22Rv1 (cell line): ENCODE measurements around the gene HOXA13.

Experiments used
- H3K27ac ChIP-seq: fragments of 450-650 bp; 2 replicates; pipeline ENCODE4 v1.5.1; 2017
- ZFX ChIP-seq: fragments of 450-650 bp; IDR thresholded peaks from 2 replicates; pipeline ENCODE4 v1.6.1; 2017; ENCODE audit warnings: antibody characterized with exemption, borderline replicate concordance
- TF ChIP-seq, protein P1 (sequence below): fragments of 450-650 bp; IDR thresholded peaks from 2 replicates; pipeline ENCODE4 v1.5.1; 2017; ENCODE audit warnings: mild to moderate bottlenecking

Gene HOXA13

DNA sequence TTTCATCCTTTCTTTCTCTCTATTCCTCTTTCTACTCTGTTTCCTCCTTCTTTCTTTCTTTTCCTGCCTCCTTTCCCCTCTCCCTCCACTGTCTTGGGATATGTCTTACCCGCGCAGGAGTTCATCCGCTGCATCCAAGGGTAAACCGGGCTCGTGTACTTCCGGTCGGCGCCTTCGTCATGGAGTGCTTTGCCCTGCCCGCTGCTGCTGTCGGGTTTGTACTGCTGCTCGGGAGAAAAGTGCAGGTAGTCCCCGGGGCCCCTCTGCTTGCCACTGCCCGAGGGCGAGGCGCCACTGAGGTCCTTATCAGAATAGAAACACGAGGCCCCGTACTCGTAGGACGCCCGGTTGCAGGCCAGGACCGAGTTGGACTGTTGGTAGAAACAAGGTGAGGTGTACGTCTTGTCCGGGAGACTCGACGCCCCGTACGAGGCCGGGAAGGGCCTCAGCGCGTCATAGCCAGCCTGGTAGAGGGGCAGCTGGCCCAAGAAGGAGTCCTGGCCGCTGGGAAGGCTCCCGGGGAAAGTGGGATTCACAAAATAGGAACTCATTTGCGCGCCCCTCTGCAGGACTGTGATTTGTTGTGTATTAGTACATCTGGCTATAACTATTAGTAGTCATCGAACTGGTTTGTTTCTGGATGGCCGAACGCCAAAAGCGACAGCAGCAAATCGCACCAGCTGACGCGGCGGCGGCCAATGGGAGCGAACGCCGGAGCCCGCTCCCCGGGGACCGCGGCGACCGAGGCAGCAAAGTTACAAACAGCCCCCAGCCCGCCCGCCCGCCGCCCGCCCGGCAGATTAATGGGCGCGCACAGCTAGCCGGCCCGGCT, 52.5 kb downstream of the HOXA13 start, which contains the start of gene HOXA6:
HOXA6 (minus strand) TSS at position 576 of the 832 bp plus-strand sequence; CDS start at position 551, 25 bp downstream.
- TF ChIP-seq ZFX: no peak
- TF ChIP-seq, protein P1, sequence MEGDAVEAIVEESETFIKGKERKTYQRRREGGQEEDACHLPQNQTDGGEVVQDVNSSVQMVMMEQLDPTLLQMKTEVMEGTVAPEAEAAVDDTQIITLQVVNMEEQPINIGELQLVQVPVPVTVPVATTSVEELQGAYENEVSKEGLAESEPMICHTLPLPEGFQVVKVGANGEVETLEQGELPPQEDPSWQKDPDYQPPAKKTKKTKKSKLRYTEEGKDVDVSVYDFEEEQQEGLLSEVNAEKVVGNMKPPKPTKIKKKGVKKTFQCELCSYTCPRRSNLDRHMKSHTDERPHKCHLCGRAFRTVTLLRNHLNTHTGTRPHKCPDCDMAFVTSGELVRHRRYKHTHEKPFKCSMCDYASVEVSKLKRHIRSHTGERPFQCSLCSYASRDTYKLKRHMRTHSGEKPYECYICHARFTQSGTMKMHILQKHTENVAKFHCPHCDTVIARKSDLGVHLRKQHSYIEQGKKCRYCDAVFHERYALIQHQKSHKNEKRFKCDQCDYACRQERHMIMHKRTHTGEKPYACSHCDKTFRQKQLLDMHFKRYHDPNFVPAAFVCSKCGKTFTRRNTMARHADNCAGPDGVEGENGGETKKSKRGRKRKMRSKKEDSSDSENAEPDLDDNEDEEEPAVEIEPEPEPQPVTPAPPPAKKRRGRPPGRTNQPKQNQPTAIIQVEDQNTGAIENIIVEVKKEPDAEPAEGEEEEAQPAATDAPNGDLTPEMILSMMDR: no peak
- no peak within 1 kb of the TSS for H3K27ac ChIP-seq

DNA sequence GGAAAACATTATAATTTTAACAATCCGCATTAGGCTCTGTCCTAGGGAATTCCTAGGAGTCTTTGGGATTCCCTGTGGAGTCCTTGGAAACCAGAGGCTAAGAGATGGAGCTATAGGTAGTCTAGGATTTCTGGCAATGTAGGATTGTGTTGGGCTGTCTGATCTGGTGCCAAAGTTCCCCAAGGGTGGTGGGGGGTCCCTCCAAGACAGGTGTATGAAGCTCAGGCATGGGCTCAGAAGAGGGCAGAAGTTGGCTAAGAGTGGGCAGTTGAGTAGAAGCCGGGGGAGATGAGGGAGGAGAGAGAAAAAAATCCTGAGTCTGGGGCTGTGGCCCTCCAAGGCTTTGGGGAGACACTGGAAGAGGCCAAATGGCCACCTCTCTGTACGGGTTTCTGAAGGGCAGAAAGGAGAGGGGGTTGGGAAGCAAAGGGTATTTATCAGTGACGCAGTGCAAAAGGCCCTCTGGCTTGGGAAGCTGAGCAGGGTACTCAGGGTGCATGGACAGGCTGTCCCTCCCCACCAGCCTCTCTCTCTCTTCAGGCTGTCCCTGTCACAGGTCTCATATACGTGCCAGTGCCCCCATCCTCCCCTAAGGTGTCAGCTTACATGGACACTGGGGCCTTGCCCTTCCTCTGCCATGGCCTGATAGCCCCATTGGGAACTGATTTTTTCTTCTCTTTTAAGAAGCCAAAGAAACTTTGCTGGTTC, 53.2 kb downstream of the HOXA13 start:
- no peak overlapping the region for H3K27ac ChIP-seq
- TF ChIP-seq ZFX: no peak
- TF ChIP-seq, protein P1: no peak

DNA sequence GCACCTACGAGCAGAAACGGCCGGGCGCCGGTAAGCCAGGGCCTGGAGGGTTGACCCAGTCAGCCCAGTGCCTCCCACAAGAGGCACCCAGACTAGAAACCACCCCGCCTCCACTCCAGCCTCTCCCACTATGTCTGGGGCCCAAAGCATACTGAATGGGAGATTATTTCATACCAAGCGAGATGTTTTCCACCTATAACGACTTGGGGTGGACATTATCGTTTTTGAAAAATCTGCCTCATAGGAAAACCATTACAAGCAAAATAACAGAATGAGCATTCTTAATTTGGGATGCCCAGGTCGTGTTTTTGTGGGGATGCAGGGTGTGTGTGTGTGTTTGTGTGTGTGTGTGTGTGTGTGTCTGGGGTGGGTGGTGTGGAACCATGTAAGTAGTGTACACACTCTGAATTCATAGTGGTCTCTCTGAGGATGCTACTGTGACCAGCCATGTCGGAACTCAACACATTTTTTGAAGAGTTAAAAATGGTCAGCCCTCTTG, 53.9 kb downstream of the HOXA13 start:
- TF ChIP-seq ZFX: no peak
- TF ChIP-seq, protein P1: no peak
- H3K27ac ChIP-seq: no peak overlapping the region

DNA sequence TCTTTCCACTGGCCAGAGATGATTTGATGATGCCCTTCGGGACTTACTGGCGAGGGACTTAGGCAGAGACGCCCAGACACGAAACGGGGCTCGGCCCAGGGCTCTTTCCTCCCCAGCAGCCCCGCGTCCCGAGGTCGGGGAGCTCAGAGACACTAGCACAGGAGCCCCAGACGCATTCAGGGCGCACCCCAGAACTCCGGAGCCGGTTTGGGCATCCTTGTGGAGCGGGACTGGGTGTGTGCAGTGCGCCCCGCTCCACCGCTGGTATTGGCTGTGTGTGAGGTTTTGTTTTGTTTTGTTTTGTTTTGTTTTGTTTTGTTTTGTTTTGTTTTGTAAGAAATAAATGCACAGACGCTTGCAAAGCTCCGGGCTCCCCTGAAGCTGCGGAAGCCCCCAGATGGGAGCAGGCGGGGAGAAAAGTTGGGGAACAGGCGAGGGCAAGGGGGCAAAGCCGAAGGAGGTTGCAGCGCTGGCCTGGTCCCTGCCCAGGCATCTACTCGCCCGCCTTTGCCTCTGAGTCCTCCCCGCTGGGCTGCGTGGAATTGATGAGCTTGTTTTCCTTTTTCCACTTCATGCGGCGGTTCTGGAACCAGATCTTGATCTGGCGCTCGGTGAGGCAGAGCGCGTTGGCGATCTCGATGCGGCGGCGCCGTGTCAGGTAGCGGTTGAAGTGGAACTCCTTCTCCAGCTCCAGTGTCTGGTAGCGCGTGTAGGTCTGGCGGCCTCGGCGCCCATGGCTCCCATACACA, 54.6 kb downstream of the HOXA13 start:
- H3K27ac ChIP-seq: no peak overlapping the region
- TF ChIP-seq ZFX: no peak
- TF ChIP-seq, protein P1: no peak

DNA sequence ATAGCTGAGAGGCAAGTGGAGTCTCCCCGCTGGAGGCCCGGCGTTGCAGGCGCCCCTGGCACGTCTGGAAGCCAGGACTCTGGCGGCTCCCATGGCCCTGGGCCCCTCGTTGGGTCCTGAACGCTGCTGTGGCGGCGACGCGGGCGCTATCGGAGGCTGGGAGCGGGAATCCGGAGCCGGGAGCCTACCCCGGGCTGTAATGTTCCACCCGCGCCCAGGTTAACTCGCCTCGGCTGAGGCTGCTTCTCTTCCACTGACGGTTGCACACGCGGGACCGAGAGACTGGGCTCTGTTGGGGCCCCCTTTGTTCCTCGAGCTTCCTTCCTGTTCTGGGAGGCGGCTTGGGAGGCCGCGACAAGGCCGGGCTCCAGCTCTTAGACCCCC, 55.1 kb downstream of the HOXA13 start:
- TF ChIP-seq, protein P1: no peak
- TF ChIP-seq ZFX: no peak
- H3K27ac ChIP-seq: no peak overlapping the region
